GM12878 (cell line): ENCODE measurements around the gene VAV2. TPM values are rescaled to one million over a fixed set of nuclear protein-coding genes. Genes with fewer than 3 reads are reported as not detected.

Source experiments
- BACH1 ChIP-seq: fragments of 450-650 bp; IDR thresholded peaks from 2 replicates; pipeline ENCODE4 v1.6.1; 2017; ENCODE audit warnings: mild to moderate bottlenecking, borderline replicate concordance
- CBFB ChIP-seq: IDR thresholded peaks from 2 replicates; pipeline ENCODE4 v1.6.1; 2016; ENCODE audit warnings: antibody characterized with exemption, low read depth
- CEBPB ChIP-seq, 2 experiments: fragments of 150-350 bp in 1 of 2; IDR thresholded peaks; 2 replicates each; pipeline ENCODE4 v1.6.1; 2012 to 2014; ENCODE audit warnings: low read depth in 2 of 2, low read length in 2 of 2, borderline replicate concordance in 1 of 2, inconsistent platforms in 1 of 2
- CREB1 ChIP-seq: IDR thresholded peaks from 2 replicates; pipeline ENCODE4 v1.6.1; 2012; ENCODE audit warnings: low read depth, mild to moderate bottlenecking, inconsistent platforms
- DPF2 ChIP-seq: fragments of 450-650 bp; IDR thresholded peaks from 2 replicates; pipeline ENCODE4 v1.6.1; 2017; ENCODE audit warnings: mild to moderate bottlenecking
- GATAD2B ChIP-seq: fragments of 450-650 bp; conservative IDR thresholded peaks from 2 replicates; pipeline ENCODE4 v1.6.1; 2017; ENCODE audit warnings: low read depth, mild to moderate bottlenecking, moderate library complexity
- JUND ChIP-seq: IDR thresholded peaks from 2 replicates; pipeline ENCODE4 v1.6.1; 2012; ENCODE audit warnings: low read depth, mild to moderate bottlenecking, low read length, improper control_type of control experiment, moderate library complexity
- KLF5 ChIP-seq: fragments of 450-650 bp; IDR thresholded peaks from 2 replicates; pipeline ENCODE4 v1.6.1; 2014; ENCODE audit warnings: mild to moderate bottlenecking; ENCODE audit not compliant: partially characterized antibody
- NFXL1 ChIP-seq: fragments of 450-650 bp; IDR thresholded peaks from 2 replicates; pipeline ENCODE4 v1.6.1; 2017; ENCODE audit warnings: antibody characterized with exemption, mild to moderate bottlenecking, borderline replicate concordance
- NRF1 ChIP-seq: conservative IDR thresholded peaks from 2 replicates; pipeline ENCODE4 v1.6.1; 2011; ENCODE audit warnings: mild to moderate bottlenecking, low read depth, low read length, improper control_type of control experiment
- POLR2A ChIP-seq: IDR thresholded peaks from 2 replicates; pipeline ENCODE4 v1.6.1; 2011; ENCODE audit warnings: low read depth, mild to moderate bottlenecking, low read length
- RBBP5 ChIP-seq: fragments of 200-600 bp; sonication (generic); conservative IDR thresholded peaks from 2 replicates; pipeline ENCODE4 v1.6.1; 2016
- SIX5 ChIP-seq: IDR thresholded peaks from 2 replicates; pipeline ENCODE4 v1.6.1; 2011; ENCODE audit warnings: mild to moderate bottlenecking, low read depth, low read length, moderate library complexity; ENCODE audit not compliant: severe bottlenecking
- SMC3 ChIP-seq: IDR thresholded peaks from 2 replicates; pipeline ENCODE4 v1.6.1; 2011; ENCODE audit warnings: low read length, improper control_type of control experiment, borderline replicate concordance
- SP1 ChIP-seq: IDR thresholded peaks from one replicate; pipeline ENCODE4 v1.6.1; 2011; ENCODE audit warnings: low read depth, low read length
- SREBF1 ChIP-seq: IDR thresholded peaks from 2 replicates; pipeline ENCODE4 v1.6.1; 2012; ENCODE audit warnings: mild to moderate bottlenecking, low read length
- STAT1 ChIP-seq: fragments of 450-650 bp; conservative IDR thresholded peaks from 2 replicates; pipeline ENCODE4 v1.6.1; 2014; ENCODE audit warnings: antibody characterized with exemption, mild to moderate bottlenecking
- SUPT20H ChIP-seq: IDR thresholded peaks from 2 replicates; pipeline ENCODE4 v1.6.1; 2011; ENCODE audit warnings: low read depth, mild to moderate bottlenecking, low read length, moderate library complexity, borderline replicate concordance; ENCODE audit not compliant: control insufficient read depth
- TAF1 ChIP-seq: IDR thresholded peaks from 2 replicates; pipeline ENCODE4 v1.6.1; 2011; ENCODE audit warnings: mild to moderate bottlenecking, low read depth, low read length, borderline replicate concordance
- YBX1 ChIP-seq: fragments of 450-650 bp; IDR thresholded peaks from 2 replicates; pipeline ENCODE4 v1.6.1; 2016; ENCODE audit warnings: antibody characterized with exemption
- ZBED1 ChIP-seq: IDR thresholded peaks from 2 replicates; pipeline ENCODE4 v1.6.1; 2016; ENCODE audit warnings: borderline replicate concordance
- polyA plus RNA-seq, 11 experiments: library from polyadenylated mRNA; depleted of rRNA in 4 of 11; unstranded in 6 of 11; stranded (reverse) in 5 of 11; fragments of >200 nt; fragmentation: Nextera tagmentation in 4 of 11; fragmentation: Illumina TruSeq in 1 of 11; extraction: Ambion mirVana in 4 of 11; extraction: Trizol in 1 of 11; gene quantifications; 1 replicate in 1 of 11; 2 replicates in 10 of 11; pipeline versions ENCODE4 v1.2.1 to v1.2.3, GENCODE V29; 2011 to 2016; ENCODE audit warnings: inconsistent platforms in 2 of 11, missing spikeins in 2 of 11, low read depth in 1 of 11
- total RNA-seq, 4 experiments: library from RNA; depleted of rRNA in 3 of 4; stranded (reverse); fragments of >200 nt in 3 of 4; fragmentation: Illumina TruSeq in 1 of 4; extraction: Trizol in 1 of 4; gene quantifications; 2 replicates each; pipeline versions ENCODE4 v1.2.1 to v1.2.3, GENCODE V29; 2013 to 2021
- TF ChIP-seq, protein P1 (sequence below): fragments of 450-650 bp; IDR thresholded peaks from 2 replicates; pipeline ENCODE4 v1.6.1; 2016; ENCODE audit warnings: mild to moderate bottlenecking, moderate library complexity, borderline replicate concordance
- TF ChIP-seq, protein P2 (sequence below): IDR thresholded peaks from 2 replicates; pipeline ENCODE4 v1.6.1; 2012; ENCODE audit warnings: low read depth, low read length, improper control_type of control experiment
- TF ChIP-seq, protein P3 (sequence below): IDR thresholded peaks from 2 replicates; pipeline ENCODE4 v1.6.1; 2012; ENCODE audit warnings: low read depth, low read length, improper control_type of control experiment
- TF ChIP-seq, protein P4 (sequence below): IDR thresholded peaks from 2 replicates; pipeline ENCODE4 v1.6.1; 2011; ENCODE audit warnings: low read depth, mild to moderate bottlenecking, low read length, moderate library complexity, borderline replicate concordance; ENCODE audit errors: extremely low read depth
- TF ChIP-seq, protein P5 (sequence below): IDR thresholded peaks from 2 replicates; pipeline ENCODE4 v1.6.1; 2011; ENCODE audit warnings: low read depth, low read length, improper control_type of control experiment, borderline replicate concordance

VAV2 gene
- total and polyA plus RNA-seq, 10 of the 15 experiments (the other 5 are each of a cell fraction or from before 2014, with no cell fraction given), result 0.13 to 43.9 (median 16.9) TPM

DNA sequence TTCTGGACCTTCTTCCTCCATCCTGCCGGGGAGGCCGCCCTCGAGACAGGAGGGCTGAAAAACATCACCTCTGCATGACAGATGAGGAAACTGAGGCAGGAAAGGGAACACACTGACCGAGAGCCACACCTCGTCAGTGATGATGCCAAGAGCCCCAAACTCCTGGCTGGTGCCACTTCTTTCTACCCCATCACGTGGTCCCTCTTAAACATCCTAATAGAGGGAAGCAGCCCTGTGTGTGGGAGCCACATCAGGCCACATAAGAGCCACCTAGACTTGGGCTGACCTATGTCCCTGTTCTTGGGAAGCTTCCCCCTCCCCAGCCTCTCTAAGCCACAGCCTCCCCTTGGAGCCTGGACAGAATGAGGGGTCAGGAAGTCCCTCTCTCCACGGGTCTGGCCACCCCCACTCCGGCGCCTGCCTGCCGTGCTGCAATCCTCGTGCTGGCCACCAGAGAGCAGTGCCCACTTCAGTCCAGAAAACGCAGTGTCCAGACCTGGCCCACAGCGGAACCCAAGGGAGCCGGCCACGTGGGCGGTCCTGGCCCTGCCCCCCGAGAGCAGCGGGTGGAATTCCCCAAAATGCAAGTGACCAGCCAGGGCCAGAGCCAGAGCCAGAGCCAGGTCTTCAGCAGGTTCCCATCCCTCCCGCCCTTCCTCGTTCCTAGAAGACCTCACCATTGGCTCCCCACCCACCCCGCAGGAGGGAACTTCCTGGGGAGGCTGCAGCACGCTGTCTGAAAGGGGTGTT, 199.2 kb downstream of the VAV2 start (continued):
- TF ChIP-seq, protein P1, sequence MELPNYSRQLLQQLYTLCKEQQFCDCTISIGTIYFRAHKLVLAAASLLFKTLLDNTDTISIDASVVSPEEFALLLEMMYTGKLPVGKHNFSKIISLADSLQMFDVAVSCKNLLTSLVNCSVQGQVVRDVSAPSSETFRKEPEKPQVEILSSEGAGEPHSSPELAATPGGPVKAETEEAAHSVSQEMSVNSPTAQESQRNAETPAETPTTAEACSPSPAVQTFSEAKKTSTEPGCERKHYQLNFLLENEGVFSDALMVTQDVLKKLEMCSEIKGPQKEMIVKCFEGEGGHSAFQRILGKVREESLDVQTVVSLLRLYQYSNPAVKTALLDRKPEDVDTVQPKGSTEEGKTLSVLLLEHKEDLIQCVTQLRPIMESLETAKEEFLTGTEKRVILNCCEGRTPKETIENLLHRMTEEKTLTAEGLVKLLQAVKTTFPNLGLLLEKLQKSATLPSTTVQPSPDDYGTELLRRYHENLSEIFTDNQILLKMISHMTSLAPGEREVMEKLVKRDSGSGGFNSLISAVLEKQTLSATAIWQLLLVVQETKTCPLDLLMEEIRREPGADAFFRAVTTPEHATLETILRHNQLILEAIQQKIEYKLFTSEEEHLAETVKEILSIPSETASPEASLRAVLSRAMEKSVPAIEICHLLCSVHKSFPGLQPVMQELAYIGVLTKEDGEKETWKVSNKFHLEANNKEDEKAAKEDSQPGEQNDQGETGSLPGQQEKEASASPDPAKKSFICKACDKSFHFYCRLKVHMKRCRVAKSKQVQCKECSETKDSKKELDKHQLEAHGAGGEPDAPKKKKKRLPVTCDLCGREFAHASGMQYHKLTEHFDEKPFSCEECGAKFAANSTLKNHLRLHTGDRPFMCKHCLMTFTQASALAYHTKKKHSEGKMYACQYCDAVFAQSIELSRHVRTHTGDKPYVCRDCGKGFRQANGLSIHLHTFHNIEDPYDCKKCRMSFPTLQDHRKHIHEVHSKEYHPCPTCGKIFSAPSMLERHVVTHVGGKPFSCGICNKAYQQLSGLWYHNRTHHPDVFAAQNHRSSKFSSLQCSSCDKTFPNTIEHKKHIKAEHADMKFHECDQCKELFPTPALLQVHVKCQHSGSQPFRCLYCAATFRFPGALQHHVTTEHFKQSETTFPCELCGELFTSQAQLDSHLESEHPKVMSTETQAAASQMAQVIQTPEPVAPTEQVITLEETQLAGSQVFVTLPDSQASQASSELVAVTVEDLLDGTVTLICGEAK, result no peak
- TF ChIP-seq BACH1 (no peak), SREBF1 (no peak), POLR2A (no peak), KLF5 (no peak), GATAD2B (peak; percentile 40; the same call in 1 of the 2 replicates), CEBPB (IDR thresholded peaks at IDR 0.05; ENCODE audit: borderline replicate concordance in 1 of 2, low read depth in 2 of 2, low read length in 2 of 2) (no peak), STAT1 (peak; percentile 85; the same call in 1 of the 2 replicates), ZBED1 (no peak), SIX5 (no peak), NFXL1 (no peak), SUPT20H (no peak), DPF2 (no peak), RBBP5 (no peak), CBFB (no peak; the same call in 1 of the 2 replicates), SP1 (no peak), YBX1 (no peak), JUND (no peak), CREB1 (no peak), NRF1 (no peak), TAF1 (no peak), SMC3 (peak; percentile 96)
- TF ChIP-seq, protein P2, sequence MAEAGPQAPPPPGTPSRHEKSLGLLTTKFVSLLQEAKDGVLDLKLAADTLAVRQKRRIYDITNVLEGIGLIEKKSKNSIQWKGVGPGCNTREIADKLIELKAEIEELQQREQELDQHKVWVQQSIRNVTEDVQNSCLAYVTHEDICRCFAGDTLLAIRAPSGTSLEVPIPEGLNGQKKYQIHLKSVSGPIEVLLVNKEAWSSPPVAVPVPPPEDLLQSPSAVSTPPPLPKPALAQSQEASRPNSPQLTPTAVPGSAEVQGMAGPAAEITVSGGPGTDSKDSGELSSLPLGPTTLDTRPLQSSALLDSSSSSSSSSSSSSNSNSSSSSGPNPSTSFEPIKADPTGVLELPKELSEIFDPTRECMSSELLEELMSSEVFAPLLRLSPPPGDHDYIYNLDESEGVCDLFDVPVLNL, result 0 out of 2 replicates have a peak, but pooled peaks have one; percentile 27
- TF ChIP-seq, protein P3, sequence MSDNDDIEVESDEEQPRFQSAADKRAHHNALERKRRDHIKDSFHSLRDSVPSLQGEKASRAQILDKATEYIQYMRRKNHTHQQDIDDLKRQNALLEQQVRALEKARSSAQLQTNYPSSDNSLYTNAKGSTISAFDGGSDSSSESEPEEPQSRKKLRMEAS, result peak; percentile 78; the same call in 1 of the 2 replicates
- TF ChIP-seq, protein P4, sequence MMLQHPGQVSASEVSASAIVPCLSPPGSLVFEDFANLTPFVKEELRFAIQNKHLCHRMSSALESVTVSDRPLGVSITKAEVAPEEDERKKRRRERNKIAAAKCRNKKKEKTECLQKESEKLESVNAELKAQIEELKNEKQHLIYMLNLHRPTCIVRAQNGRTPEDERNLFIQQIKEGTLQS, result no peak
- TF ChIP-seq, protein P5, sequence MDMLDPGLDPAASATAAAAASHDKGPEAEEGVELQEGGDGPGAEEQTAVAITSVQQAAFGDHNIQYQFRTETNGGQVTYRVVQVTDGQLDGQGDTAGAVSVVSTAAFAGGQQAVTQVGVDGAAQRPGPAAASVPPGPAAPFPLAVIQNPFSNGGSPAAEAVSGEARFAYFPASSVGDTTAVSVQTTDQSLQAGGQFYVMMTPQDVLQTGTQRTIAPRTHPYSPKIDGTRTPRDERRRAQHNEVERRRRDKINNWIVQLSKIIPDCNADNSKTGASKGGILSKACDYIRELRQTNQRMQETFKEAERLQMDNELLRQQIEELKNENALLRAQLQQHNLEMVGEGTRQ, result peak; percentile 55
